NCI-H82 treated with DMSO at 0.1 percent for 48 hours (cell line): ENCODE results near the gene ARL15.
"Not testable (repeated sequence)": the region's sequence is repeated elsewhere in the genome, so short reads cannot be mapped to it uniquely, and the experiment has no call there.

Source experiments
- DNase-seq: peaks from one replicate; lab custom pipeline; 2025; ENCODE audit not compliant: unreplicated experiment; lab: John Stamatoyannopoulos, UW

ARL15 gene

DNA sequence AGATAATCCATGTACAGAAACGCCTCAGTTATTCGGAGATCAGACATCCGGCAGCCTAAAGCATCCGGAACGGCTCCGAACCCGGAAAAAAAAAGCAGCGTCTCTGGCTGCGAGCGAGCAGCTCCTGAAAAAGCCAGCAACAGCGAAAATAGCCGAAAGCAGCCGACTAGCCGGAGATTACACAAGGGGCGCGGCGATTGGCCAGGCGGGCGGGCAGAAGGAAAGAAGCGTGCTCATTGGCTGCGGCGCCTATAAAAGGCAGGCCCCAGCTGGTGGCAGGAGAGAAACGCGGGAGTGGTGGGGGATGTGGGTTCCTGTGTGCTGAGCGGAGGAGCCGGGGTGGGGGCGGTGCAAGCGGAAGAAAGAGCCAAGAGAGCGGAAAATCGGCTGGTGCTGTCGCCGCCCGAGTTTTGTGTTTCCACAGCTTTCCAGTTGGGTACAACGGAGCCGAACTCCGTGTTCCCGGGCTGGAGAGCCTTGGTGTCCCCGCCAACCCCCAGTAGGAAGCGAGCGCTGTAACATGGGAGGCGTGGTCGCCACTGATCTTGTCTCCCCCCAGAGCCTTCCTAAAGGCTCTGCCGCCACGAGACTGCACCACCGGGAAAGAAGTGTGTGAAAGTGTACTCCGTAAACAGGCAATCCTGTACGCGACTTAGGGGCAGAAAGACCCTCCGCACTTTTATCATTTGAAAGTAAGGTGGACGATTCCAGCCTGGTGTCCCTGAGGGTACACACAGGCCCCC, at the start of gene ARL15:
Gene ARL15, minus strand, starts transcription at position 141 of the 743 bp plus-strand sequence.
- peak; percentile 89 for DNase-seq

DNA sequence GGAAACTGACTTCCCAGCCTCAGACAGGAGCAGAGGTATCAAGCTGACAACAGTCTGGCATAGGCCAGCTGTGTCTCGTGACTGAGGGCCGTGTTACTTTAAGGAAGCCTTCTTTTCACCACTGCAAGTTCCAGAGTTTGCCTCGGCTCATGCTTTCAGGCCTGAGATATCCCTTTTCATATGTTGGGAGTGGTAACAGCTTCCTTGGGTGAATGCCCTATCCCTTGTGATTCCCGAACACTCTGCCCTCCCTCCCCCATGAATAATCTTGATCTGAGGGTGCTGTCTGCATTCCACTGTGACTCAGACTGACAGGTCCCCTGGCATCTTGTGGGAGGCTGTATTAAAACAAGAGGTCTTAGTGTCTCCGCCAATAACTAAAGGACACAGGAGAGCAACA, 49.7 kb upstream of the ARL15 start:
- no peak for DNase-seq

DNA sequence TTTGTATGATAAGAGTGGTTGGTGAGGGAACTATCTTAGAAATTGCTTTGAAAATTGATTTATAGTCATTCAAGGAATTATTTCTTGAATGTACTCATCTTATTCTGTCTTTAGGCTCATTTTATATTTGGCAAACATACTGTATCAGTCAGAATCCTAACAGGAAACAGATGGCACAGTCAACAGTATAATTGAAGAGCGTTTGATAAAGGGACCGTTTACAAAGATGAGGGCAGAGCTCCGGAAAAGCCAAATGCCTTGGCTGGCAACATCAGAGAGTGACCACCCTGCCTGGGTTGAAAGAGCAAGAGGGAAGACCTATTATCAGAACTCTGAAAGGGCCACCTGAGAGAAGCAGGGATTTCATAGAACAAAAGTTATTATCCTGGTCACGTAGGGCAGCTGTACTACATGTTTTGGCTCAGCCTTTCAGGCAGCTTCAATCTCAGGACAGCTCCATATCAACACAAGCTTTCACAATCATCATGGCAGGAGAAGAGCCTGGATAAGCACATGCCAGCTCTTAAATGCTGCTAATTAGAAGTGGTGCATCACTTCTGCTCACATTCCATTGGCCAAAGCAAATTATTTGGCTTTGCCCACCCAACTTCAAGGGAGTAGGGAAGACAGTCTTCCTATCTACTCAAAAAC, 47.2 kb upstream of the ARL15 start:
- DNase-seq, result no peak

DNA sequence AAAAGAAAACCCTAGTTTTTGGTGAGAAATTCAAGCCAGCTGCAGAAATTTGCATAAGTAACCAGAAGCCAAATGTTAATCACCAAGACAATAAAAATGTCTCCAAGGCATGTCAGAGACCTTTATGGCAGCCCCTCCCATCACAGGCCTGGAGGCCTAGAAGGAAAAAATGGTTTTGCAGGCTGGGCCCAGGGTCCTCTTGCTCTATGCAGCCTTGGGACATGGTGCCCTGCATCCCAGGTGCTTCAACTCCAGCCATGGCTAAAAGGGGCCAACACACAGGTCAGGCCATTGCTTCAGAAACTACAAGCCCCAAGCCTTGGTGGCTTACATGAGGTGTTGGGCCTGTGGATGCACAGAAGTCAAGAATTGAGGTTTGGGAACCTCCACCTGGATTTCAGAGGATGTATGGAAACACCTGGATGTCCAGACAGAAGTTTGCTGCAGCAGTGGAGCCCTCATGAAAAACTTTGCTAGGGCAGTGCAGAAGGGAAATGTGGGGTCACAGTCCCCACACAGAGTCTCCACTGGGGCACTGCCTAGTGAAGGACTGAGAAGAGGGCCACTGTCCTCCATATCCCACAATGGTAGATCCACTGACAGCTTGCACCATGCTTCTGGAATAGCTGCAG, 43.7 kb upstream of the ARL15 start:
- not testable (repeated sequence) for DNase-seq

DNA sequence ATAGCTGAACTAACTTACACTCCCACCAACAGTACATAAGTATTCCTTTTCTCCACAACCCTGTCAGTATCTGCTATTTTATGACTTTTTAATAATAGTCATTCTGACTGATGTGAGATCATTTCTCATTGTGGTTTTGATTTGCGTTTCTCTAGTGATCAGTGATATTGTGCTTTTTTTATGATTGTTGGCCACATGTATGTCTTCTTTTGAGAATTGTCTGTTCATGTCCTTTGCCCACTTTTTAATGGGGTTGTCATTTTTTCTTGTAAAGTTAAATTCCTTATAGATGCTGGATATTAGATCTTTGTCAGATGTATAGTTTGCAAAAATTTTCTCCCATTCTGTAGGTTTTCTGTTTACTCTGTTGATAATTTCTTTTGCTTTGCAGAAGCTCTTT, 42.2 kb upstream of the ARL15 start:
- not testable (repeated sequence) for DNase-seq

DNA sequence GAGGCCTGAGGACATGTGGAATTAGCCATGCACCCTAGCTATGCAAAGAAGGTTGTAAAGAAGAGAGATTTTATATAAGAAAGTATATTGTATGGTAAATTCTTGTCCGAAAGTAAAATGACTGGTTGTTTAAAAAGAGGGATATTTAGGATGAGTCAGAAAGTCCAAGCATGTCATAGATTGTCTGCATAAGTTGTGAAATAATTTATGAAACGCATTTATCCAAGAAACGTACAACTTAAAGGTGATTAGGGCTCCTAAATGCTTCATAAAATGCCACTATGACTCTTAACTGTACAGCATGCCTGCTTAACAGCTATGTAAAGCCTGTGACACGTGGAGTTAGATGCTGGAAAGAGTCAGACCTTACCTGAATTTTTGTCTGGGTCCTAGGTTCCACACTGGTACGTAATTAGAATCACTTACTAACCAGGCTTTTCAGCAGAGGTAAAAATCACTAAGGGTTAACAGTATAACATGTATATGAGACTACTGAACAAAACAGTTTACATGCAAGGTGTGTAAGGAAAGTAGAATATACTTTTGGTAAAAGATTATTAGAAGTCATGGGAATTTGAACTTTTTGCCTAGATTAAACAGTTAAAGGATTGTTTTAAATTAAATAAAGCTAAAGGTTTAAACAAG, 37.0 kb upstream of the ARL15 start:
- no peak for DNase-seq

DNA sequence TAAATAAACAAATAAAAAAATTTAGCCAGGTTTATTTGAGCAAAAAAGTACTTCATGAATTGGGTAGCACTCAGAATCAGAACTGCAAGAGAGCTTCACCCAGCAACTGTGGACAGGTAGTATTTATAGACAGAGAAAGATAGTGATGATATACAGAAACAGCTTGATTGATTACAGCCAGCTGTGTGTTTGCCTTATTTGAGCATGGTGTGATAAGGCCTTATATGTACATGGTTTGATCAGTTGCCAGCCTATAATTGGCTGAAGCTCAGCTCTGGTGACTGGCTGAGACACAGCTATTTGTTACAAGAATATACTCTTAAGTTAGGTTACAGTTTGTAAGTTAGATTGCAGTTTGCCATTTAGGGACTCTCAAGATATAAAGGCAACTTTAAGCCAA, 34.3 kb upstream of the ARL15 start:
- no peak for DNase-seq

DNA sequence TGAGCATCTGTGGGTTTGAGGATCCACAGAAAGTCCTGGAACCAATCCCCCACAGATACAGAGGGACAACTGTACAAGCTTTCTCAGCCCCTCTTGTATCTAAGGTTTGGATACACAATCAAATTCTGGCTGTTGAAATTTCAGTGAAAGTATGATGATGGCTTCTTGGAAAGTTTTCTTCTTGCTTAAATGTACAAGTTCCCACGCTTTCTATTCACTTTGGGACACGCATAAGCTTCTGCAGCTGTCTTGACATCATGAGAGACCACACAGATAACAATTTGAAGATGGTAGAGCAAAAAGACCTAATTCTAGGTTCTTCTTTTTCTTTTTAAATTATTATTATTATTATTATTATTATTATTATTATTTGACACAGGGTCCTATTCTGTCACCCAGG, 31.6 kb upstream of the ARL15 start:
- no peak for DNase-seq

DNA sequence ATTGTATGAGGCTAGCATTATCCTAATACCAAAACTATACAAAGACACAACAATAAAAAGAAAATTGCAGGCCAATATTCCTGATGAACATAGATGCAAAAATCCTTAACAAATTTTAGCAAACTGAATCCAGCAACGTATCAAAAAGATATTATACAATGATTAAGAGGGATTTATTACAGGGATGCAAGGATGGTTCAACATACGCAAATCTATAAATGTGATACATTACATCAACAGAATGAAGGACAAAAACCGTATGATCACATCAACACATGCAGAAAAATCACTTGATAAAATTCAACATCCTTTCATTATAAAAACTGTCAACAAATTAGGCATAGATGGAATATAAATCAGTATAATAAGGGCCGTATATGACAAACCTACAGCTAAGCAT, 27.1 kb upstream of the ARL15 start:
- no peak for DNase-seq

DNA sequence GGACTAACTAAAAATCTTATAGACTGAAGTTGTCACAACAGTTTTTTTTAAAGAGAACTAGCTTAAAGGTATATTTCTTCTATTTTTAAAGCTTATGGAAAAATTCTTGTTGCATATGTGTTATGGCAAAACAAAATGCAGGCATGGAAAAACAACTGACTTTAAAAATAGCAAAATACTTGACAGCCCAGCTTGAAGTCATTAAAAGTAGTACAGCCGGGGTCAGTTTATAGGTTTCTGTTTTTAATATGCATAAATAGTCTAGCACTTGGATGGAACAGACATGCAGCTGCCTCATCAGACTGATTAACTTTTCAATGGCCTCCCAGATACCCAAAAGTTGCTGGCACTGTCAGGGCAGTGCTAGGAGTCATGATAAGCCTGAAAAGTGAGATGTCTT, 22.3 kb upstream of the ARL15 start:
- DNase-seq, result no peak

DNA sequence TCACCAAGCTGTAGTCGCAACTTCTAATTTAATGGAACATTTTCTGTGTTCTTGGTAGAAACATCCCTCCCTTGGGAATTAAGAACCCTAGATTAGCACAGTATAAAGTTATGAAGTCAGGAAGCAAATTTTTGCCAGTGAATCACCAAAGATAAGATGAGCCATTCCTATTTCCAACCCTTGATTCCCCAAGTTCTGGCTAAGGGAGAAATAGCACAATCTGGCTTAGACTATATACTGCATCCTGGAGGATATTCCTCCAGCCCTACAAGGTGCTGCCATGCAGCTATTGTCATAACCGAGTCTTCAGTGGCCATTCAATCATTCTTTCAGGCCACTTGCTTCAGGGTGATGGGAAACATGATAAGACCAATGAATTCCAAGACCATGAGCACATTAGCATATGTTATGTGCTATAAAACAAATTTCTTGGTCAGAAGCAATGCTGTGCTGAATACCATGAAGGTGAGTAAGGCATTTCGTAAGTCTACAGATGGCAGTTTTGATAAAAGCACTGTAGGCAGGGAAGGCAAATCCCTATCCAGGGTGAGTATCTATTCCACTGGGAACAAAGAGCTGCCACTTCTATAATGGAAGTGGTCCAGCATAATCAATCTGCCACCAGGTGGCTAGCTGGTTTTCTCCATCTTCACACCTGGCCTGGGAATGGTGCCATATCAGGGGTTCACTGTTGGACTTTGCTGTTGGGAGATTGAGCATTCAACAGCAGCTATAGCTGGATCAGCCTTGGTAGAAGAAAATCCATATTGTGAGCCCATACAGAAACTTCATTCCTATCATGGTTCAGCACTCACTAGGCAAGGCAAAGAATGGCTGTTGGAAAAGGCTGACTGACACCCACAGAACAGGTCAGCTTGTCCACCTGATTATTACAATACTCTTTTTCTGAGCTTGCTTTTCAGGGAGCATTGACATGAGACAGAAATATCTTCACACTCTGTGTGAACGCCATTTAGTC, 19.6 kb upstream of the ARL15 start:
- DNase-seq, result no peak

DNA sequence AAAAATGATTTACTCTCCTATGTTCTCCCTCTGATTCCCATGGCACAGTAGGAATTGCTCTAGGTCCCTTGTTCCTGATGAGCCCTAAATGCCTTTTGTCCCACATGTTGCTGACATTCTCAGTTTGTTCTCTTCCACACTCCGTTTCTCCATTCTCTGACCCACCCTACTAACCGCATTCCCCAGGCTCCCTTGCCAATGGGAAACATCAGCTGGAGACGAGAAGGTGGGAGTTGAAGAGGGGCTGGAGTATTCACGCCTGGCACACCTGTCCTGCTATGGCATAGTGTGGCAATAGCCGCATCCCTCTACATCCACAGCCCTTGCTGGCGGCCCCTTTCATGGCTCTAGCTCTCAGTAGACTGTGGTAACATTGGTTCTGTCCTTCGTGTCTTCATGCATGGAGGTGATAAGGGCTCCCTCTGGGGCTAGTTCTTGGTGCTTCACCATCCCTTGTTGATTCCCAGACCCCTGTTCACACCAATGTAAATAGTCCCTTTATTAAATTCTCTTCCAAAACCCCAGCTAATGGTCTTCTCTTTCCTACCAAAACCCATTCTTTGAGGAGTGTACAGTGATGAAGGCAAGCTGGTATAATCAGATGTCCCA, 16.4 kb upstream of the ARL15 start:
- no peak for DNase-seq

DNA sequence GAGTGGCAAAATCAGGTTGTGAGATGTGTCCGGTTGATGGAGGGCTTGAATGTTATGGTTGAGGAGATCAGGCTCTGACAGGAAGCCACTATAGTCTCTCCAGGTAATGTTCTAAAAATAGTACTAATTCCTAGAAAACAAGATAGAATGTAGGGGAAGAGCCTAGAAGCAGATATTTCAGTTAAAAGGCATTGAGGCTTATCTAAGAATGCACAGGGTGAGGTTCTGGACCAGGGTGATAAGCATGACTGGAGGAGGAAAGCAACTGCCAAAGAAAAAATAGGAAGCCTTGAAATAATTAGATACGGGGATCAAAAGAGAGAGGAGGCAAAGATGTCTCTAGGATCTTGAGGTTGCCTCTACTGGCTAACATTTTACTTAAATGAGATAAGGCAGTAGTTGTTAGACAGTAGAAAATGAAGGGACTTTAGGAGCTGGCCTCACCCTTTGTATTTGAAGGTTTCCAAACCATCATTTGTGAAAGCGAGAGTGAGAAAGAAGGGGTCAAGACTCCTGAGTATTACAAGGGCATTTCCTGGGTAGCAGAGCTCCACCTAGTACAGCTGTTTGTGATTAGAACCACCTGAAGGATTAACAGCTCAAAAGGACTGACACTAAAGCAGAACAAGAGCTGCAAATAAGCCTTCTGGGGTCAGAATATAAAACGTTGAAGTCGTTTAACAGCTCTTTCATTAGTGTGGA, 15.4 kb upstream of the ARL15 start:
- no peak for DNase-seq

DNA sequence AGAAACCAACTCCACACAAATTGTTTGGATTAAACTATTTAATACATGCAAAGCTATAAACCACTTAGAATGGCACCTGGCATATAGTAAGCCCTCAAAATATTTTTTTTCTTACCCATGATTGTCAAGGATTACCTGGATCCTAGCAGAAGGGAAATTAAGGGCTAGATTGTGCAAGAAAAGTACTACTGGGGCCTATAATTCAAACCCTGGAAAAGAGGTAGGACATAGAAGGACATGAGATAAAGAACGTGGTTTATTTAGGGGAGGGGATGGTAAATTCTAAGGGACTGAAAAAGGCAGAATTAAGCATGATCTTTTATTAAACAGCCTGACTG, 14.9 kb upstream of the ARL15 start:
- no peak for DNase-seq

DNA sequence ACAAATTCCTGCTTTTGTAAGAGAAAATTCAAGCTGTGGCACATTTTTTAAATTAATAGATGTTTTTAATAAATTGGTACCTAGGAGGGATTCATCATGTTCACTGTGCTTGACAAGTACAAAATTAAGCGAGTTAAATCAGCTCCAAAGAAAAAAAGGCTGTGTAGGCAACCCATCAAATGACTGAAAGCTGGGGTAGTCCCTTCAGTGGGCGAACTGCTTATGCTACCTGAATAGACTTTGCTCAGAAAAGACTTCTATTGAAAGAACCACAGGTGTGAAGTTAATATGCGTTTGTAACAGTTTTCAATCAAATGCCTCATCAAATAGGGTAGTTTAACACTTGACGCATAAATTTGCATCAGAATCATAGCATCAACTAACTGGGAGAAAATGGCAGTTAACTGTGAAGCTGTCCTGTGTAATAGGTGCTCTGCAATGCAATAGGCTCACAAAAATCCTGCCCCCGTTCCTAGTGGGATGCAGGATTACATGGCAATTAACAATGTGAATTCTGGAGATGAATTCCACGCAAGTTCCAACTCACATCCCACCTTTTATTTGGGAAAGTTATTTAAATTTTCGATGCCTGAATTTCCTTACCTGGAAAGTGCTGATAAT, 14.4 kb upstream of the ARL15 start:
- DNase-seq, result no peak

DNA sequence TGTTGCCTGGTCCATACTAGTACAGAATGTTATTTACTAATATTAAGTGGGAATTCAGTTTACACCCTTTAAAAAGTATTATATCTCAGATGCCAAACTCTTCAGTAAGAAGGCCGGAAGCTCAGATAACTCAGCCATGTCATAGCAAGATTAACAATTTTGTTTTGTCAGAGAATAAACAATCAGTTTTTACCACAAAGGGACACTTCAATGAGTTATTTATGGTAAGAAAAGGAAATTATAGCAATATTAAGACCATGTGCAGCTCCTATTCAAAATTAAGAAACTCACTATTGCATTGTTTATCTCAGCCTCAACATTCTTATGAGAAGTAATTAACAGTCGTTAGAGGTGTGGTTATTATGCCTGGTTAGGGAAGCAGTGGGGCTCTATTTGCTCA, 13.1 kb upstream of the ARL15 start:
- no peak for DNase-seq

DNA sequence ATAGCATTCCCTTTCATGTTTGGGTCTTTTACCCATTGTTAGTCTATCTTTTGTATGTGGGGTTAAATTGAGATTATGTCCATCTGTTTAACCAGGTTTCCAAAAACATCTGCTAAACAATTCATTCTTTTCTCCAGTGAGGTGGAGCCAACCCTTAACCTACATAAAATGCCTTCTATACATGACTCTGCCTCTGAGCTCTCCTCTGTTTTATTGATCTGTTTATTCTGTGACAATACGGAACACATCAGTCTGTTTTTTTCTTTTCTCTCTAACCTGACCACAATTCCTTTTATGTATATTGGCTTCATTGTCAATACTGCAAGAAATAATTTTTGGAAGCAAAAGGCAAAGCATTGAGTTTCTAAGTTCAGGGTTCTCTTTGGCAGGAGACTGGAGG, 9.9 kb upstream of the ARL15 start:
- DNase-seq, result no peak

DNA sequence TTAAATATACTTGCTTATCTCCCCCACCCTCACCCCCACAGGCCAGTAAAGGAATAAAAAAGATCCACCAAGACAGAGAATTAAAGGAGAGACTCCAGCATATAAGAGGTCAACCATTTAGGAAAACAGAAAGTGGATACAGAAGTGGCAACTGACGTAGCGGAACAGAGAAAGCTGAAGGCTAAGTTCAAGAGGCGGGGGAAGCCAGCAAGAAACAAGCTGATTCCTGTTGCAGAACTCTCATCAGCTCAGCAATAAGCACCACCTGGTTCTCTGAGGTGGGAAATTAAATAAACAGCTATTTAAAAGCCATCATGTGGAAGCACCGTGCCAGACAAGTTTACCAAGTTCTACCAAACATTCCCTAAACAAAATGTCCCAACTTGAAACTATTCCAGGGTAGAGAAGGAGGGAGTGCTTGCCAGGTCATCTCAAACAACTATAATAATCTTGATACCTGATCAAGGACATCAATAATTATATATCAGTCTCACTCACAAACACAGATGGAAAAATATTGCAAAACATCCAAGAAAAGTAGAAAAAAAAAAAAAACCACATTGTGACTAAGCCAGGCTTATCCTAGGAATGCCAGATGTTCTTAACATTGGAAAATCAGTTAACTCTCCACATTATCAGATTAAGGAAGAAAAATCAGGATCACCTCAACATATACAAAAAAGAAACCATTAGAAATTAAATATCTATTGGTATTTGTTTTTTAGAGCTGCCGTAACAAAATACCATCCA, 7.3 kb upstream of the ARL15 start:
- no peak for DNase-seq
